Fibroblast of pulmonary artery (primary cell): ENCODE results near the gene SPIRE2.
"Not testable (repeated sequence)": the region's sequence is repeated elsewhere in the genome, so short reads cannot be mapped to it uniquely, and the experiment has no call there.

ENCODE experiments used
- DNase-seq: peaks from one replicate; pipeline ENCODE4 v3.0.0-alpha.2; 2010; ENCODE audit warnings: low read depth
- H3K4me3 ChIP-seq: replicated peaks from 2 replicates; pipeline ENCODE4 v1.5.1; 2011; ENCODE audit warnings: low read depth, mild to moderate bottlenecking, control low read depth, low read length, moderate library complexity
- TF ChIP-seq, protein P1 (sequence below): IDR thresholded peaks from 2 replicates; pipeline ENCODE4 v1.5.1; 2011; ENCODE audit warnings: mild to moderate bottlenecking, control low read depth, low read length, inconsistent platforms; ENCODE audit errors: missing control alignments

SPIRE2 gene

DNA sequence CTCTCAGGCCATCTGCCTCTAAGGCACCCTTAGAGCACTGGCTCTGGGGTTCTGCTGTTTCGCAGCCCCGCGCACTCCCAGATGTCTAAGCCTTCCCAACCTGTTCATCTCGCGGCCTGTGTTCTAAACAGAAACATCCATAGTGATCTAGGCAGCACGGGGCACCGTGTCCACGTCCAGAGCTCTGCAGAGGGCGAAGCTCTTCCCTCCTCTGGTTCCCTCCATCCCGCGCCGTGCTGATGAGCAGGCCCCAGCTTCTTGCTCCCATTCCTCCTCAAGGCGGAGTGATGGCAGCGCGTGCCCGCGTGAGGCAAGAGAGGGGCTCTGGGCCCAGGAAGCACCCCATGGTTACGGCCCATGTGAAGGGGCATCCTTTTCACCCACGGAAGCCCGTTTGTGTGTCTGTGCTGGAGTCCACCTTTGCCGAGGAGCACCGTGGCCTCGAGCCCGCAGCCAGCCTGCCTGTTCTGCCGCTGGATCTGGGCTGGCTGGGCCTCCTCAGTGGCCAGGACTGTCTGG is 3.6 kb downstream of the SPIRE2 start:
- no peak for DNase-seq
- H3K4me3 ChIP-seq = no peak overlapping the region
- TF ChIP-seq, protein P1, sequence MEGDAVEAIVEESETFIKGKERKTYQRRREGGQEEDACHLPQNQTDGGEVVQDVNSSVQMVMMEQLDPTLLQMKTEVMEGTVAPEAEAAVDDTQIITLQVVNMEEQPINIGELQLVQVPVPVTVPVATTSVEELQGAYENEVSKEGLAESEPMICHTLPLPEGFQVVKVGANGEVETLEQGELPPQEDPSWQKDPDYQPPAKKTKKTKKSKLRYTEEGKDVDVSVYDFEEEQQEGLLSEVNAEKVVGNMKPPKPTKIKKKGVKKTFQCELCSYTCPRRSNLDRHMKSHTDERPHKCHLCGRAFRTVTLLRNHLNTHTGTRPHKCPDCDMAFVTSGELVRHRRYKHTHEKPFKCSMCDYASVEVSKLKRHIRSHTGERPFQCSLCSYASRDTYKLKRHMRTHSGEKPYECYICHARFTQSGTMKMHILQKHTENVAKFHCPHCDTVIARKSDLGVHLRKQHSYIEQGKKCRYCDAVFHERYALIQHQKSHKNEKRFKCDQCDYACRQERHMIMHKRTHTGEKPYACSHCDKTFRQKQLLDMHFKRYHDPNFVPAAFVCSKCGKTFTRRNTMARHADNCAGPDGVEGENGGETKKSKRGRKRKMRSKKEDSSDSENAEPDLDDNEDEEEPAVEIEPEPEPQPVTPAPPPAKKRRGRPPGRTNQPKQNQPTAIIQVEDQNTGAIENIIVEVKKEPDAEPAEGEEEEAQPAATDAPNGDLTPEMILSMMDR = no peak

DNA sequence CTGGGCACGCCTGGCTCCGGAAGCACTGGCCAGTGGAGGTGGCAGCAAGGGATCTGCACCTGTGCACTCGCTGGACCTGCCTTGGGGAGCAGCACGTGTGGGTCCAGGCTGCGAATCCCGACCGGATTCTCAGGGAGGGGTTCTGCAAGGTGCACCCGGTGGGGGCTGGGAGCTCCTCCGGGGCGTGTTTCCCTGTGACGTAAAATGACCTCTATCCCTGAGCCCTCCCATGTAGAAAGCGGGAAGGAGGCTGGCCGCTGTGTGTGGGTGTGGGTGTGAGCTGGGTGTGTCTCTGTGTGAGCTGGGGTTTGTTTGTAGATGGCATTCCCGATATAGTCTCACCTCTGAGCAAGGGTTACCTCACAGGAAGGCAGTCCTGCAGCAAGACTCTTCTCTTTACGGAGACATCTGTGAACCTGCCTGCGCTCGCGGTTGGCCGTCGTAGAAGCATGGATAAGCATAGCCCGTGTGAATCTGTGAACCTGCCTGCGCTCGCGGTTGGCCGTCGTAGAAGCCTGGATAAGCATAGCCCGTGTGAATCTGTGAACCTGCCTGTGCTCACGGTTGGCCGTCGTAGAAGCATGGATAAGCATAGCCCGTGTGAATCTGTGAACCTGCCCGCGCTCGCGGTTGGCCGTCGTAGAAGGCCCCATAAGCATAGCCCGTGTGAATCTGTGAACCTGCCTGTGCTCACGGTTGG is 5.5 kb downstream of the SPIRE2 start:
- not testable (repeated sequence) for H3K4me3 ChIP-seq, DNase-seq

DNA sequence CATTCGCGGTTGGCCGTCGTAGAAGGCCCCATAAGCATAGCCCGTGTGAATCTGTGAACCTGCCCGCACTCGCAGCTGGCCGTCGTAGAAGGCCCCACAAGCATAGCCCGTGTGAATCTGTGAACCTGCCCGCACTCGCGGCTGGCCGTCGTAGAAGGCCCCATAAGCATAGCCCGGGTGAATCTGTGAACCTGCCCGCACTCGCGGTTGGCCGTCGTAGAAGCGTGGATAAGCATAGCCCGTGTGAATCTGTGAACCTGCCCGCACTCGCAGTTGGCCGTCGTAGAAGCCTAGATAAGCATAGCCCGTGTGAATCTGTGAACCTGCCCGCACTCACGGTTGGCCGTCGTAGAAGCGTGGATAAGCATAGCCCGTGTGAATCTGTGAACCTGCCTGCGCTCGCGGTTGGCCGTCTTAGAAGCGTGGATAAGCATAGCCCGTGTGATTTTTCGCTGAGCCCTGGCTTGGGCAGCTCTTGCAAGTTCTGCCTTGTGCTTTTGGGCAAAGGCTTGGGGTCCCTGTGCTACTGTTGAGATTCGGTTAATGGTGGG is 6.6 kb downstream of the SPIRE2 start:
- H3K4me3 ChIP-seq, DNase-seq: not testable (repeated sequence)

DNA sequence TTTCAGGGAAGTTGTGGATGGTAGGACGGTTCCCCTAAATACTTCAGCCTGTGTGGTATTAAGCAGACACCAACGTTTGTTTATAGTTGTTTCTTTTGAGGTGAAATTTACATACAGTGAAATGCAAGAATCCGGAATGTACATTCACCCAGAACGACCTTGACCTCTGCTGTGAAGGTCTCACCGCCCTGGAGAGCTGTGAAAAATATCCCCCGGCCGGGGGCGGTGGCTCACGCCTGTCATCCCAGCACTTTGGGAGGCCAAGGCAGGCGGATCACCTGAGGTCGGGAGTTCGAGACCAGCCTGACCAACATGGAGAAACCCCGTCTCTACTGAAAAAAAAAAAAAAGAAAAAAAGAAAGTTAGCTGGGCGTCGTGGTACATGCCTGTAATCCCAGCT is 8.2 kb downstream of the SPIRE2 start:
- DNase-seq, H3K4me3 ChIP-seq: not testable (repeated sequence)

DNA sequence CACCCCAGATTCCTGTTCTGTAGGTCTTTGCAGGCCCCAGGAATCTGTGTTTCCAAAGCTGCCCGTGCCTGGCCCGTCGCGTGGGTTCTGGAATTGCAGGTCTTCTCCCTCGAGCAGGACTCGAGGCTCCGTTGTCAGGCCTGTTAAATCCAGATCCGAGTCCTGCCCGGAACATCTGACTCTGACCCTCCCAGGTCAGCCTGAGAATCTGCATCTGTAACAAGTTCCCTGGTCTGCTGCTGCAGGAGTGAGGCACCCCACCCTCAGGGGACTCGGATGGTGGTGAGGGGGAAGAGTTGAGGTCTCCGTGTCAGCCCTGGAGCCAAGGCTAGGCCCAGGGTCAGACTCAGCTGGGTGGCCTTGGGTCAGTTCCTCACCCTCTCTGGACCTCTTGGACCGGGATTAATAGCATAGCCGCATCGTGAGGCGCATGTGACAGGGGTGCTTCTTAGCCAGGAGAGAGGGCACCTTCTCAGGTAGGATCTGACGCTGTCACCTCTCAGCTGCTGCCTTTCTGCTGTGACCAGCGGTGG is 8.8 kb downstream of the SPIRE2 start:
- TF ChIP-seq, protein P1 = no peak
- no peak for DNase-seq
- no peak overlapping the region for H3K4me3 ChIP-seq

DNA sequence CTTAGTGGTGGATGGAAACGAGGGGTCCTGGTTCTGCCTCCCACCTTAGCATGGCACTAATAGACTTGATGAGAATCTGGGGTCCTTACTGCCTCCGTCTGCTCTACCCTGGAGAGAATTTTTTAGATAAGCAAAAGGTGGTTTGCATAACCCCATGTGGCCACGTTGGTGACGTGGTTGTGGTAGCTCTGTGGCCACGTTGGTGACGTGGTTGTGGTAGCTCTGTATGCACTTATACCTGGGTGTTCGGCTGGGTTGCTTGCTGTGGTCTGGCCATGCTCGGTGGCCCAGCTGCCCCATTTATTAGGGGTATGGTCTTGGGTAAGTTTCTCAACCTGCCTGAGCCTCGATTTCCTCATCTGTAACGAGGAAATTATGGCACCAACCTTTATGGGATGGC is 13.0 kb downstream of the SPIRE2 start:
- TF ChIP-seq, protein P1 = no peak
- no peak overlapping the region for H3K4me3 ChIP-seq
- no peak for DNase-seq

DNA sequence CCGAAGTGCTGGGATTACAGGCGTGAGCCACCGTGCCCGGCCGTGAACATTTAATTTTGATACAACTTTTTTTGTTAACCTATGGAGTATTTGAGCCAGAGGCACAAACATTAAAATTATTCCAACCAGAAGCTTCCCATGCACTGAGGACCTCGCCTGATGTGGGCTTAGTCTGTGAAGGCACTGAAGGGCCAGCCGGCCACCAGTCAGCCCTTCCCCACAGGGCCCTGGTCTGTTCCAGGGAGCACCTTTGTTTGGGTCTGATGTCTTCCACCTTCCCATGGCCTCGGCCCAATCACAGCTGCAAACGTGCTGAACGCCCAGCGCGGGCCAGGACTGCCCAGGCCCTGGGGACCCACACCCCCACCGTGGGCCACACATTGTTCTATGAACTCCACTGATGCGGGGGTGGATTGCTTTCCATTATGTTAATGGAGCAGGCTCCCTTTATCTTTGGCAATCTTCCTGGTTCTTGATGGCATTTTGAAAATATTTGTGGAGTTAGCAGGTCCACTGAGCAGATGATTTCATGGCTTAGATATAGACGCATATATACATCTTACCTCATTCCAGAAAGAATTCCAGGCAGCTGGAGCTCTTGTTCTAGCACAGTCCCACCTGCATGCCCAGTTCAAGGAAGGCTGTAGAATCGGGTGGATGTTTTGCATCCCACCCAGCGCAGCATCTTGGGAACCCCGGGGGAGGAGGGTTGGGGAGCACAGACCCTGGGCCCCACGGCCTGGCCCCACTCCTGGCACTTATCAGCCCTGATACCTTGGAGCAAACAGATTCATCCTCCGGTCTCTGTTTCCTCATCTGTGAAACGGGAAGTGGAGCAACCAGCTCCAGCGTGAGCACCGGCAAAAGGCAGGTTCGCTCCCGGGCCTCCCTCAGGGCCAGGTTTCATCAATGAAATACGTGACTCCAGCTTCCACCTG is 14.5 kb downstream of the SPIRE2 start:
- TF ChIP-seq, protein P1 = no peak
- peak; percentile 67 for DNase-seq
- H3K4me3 ChIP-seq = no peak overlapping the region
